GM19099 (cell line): ENCODE results near the gene SAT2.
A peak's percentile ranks its signal among the peaks of the same experiment; 100 is the strongest.

Experiments used
- POLR2A ChIP-seq: IDR thresholded peaks from 3 replicates; pipeline ENCODE4 v1.6.1; 2011; ENCODE audit warnings: low read depth; ENCODE audit not compliant: insufficient read length; ENCODE audit errors: extremely low read depth

The SAT2 gene

DNA sequence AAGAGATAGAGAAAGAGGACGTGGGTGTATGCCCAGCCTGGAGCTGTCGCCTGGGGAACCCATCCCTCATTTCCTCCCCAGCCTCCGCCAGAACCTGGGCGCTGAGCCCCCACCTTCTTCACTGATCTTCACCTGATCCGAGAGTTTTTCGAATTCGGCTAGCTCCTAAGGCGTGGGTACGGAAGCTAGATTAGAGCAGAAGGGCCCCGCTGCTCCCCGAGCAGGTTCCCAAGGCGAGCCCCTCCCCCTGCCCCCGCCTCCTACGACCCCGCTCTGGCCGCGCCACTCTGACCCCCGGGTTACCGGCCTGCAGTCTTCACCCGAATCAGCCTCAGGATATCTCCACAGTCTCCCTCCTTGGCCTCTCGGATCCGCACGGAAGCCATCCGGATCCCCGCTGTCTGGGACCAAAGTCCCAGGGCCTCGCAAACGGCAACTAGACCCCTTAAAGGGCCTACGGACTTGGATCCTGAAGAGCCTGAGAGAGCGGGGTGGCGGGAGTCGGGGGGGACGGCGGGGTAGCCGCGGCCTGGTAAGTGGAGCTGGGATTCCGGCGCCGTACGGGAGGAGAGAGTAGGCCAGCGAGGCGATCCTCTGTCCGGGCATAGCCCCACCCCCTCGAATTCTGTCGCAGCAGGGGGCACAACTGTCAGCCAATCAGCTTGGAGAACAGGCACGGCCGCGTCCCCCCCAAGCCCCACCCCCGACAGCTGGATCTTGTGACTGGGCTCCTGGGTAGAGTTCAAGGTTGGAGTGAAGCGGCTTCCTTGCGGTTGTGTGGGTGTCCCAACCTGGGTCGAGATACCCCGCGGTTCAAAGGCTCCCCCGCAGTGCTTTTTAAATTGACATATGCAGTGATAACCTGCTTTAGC is at the start of gene SAT2:
Gene SAT2, minus strand, starts transcription at position 572 of the 872 bp plus-strand sequence. Its CDS starts 186 bp downstream, at position 386.
- TF ChIP-seq POLR2A = peak; percentile 76

DNA sequence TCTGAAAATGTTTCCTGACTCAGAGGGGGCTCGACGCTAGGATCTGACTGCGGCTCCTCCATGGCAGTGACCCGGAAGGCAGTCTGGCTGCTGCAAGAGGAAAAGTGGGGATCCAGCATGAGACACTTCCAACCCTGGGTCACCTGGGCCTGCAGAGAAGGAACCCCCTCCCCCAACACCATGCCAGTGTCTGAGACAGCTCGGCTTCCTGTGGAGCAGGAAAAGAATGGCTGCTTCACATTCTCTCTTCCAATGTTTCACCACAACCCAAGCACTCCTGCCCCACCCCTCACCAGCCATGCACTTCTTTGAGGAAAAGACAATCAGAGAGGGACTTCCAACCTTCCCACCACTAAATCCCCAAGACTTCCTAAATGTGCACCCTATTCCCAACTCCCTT is 48.9 kb upstream of the SAT2 start:
- no peak for TF ChIP-seq POLR2A

DNA sequence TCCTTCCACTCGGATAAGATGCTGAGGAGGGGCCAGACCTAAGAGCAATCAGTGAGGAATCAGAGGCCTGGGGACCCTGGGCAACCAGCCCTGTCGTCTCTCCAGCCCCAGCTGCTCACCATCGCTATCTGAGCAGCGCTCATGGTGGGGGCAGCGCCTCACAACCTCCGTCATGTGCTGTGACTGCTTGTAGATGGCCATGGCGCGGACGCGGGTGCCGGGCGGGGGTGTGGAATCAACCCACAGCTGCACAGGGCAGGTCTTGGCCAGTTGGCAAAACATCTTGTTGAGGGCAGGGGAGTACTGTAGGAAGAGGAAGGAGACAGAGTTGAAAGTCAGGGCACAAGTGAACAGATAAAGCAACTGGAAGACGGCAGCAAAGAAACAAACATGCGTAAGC is 47.3 kb upstream of the SAT2 start:
- no peak for TF ChIP-seq POLR2A

DNA sequence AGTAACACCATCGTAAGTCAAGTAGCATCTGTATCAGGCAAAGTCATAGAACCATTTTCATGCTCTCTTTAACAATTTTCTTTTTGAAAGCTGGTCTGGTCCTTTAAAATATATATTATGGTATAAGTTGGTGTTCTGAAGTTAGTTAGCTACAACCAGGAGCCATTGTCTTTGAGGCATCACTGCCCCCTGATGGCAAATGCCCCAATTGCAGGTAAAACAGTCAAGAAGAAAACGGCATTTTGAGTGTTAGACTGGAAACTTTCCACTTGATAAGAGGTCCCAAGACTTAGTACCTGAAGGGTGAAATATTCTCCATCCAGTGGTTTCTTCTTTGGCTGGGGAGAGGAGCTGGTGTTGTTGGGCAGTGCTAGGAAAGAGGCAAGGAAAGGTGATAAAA is 45.6 kb upstream of the SAT2 start:
- no peak for TF ChIP-seq POLR2A

DNA sequence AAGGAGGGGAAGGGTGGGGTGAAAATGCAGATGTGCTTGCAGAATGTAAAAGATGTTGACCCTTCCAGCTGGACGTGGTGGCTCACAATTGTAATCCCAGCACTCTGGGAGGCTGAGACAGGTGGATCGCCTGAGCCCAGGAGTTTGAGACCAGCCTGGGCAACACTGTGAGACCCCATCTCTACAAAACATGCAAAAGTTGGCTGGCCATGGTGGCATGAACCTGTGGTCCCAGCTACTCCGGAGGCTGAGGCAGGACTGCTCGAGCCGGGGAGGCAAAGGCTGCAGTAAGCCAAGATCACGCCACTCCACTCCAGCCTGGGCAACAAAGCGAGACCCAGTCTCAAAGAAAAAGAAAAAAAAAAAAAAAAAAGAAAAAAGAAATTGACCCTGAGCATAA is 40.9 kb upstream of the SAT2 start:
- TF ChIP-seq POLR2A = no peak

DNA sequence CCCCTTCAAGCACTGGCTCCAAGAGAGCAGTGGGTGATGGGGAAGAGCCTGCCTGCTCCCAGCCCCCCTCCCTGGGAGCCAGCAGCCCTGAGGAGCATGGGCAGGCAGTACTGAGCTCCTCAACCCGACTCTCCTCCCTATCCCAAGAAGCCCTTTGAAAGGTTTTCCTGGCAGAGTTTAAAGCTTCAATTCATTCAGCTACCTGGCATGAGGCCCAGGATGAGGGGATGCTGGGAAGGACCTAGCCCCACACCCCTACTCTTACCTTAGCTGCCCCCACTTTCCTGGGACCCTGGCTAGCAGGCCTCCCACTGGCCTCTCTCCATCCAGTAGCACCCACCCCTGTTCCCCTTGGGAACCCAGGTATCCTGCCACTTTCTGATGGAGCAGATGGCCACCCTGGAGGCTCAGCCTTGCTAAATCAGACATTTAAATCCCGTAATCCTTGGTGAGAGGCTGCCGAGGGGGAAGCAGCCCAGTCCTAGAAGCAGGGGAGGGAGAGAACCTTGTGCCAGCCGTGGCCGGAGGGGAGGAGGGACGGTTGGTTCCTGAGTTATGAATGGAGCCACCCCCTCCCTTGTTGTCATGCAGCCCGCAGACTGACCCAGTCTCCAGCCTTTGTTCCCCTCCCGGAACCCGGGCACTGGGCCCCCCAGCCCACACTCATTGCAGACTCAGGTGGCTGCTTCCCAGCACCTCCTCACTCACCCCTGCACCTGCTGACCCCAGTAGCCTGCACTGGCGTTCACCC is 40.2 kb upstream of the SAT2 start:
- no peak for TF ChIP-seq POLR2A

DNA sequence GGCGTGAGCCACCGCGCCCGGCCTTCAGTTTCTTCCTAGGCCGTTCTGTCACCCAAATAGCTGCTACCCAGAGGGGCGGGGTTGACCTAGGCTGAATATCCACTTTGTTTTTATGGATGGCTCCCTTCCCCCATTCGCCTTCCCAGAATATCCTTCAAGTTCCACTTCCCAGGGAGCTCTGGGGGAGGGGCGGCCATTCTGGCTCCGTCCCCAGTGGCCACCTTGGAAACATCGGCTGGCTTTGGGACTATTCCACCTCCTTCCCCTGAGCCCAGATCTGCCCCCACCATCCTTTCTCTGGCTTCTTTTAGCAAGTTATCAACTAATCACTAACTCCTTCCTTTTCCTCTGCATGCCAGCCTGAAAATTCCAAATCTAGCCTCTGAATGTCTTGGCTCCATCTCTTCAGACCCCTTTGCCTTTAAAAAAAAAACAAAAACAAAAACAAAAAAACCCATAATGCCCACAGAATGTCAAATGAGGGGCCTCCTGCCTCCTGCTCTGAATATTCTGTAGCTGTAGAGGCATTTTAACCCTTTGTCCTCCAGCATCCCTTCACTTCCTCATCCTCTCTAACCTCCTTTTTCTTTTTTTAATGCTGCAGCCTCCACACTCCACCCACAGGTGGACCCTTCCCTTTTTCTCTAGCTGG is 29.5 kb upstream of the SAT2 start:
- TF ChIP-seq POLR2A = no peak

DNA sequence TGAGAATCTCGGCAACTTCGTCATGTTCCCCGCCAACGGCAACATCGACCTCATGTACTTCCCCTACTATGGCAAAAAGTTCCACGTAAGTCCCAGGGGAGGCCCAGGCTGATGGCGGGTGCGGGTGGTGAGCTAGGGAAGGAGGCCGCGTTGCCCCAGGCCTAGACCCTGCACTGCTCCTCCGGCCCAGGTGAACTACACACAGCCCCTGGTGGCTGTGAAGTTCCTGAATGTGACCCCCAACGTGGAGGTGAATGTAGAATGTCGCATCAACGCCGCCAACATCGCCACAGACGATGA is 27.9 kb upstream of the SAT2 start:
- no peak for TF ChIP-seq POLR2A

DNA sequence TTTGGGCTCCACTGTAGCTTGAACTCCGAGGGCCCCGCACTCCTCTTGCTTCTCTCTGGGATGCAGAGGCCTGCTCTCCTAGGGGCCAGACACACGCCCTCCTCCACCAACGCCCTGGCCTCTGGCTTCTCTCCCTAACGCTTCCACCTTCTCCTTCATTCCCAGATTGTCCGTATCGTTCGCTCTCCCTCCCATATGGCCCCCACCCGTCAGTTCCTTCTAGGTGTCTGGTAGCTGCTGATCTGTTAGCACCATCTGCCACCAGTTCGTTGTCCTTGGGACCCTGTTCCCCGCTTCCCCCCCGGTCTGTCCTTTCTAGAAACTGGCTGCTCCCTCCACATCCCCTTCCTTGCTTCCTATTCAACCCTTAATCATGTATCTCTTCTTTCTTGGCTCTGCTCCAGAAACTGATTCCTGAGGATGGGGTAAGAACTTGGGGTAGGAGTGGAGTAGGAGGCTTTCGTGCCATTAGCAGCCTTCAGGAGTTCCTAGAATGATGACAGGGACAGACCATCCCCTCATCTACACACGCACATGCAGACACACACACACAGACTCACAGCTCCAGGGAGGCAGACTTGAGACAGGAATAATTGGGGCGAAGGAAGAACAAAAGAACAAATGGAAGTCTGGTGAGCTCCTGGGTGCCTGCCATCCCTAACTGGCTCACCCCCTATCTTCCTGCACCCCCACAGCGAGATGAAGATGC is 27.4 kb upstream of the SAT2 start:
- TF ChIP-seq POLR2A = no peak

DNA sequence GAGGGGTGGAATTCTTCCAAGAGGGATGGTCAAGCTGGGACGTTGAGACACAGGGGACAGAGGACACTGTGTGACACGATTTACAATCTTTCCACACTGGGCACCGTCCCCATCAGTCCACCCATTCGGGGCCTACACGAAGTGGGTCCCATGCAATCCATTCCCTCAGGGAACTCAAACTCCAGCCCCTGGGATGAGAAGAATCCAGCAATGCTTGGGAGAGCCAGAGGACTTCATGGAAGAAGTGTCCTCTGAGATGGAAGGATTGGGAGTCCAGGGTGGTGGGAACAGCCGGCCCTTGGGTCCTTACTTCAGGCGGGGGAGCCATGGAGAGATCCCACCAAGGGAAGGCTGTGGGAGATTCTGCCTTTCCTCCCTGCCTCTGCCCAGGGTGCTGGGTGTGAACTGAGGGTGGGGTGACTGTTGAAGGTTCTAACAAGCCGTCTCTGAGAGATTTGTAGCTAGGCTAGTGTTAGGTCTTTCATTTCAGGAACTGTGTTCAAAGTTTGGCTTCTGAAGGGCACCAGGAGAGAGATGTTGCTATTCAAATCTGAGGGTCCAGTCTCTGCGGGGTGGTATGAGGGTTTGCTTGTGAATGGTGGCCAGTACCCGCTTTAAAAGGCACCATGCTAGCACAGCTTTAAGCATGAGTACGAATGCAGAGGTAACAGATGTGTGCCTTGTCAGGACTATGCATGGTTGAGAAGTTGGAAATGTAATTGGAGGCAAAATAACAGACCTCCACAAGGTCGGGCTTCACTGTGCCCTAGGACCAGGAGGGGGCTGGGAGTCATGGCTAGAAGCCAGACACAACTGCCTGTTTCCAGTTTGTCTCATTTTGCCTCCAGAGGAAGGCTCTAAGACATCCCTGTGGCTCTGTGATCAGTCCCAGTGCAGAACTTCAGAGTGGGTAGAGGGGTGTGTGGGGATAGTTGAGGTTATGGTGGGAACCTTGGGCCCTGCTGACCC is 25.1 kb upstream of the SAT2 start:
- no peak for TF ChIP-seq POLR2A

DNA sequence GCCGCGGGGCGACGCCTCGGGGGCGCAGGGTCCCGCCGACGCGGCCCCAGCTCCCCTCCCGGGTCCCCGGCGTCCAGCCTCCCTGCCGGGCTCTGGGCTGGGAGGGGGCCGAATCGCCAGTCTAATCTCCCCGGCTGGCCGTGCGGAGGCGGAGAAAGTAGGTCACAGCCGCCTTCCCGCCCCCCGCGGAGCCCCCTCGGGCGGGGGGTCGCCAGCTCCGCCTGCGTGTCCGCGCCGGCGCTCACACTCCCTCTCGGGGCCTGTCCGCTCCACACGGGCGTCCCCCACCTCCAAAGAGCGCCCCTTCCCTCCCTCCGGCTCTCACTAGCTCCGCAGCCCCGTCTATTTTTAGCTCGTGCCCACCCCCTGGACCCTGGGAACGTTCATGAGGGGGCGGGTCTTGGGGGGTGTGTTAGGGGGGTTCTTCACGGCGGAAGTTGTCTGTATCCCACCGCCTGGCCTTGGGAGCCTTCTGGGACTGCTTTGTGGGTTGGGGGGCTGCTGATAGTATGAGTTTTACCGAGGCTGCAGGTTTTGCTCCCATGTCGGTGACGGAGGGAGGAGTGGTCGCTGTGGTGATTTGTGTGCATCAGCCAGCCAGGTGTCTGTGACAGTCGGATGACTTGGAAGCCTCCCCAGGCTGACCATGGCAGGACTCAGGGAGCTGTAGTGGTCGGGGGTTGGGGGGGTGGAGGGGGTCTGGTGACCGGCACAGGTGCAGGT is 24.2 kb upstream of the SAT2 start:
- no peak for TF ChIP-seq POLR2A

DNA sequence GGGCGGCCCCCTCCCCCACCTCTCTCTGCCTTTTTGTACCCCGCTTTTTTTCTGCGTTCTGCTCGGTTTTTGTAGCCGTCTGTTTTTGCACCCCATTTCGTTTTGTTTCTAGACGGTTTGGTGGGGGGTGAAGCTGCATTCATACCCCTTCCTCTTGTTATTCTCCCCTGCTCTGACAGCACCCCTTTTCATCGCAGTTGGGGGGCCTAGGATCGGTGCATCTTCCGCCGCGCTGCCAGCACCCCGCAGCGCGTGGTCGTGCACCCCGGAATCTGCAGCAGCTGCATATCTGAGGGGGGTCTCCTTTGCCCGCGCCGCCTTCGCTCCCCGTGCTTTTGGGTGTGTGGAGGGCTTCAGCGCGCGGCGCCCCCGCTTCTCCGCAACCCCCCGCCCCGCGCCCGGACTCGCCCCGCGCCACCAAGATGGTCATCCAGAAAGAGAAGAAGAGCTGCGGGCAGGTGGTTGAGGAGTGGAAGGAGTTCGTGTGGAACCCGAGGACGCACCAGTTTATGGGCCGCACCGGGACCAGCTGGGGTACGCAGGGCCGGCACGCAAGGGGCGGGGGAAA is 23.6 kb upstream of the SAT2 start:
- no peak for TF ChIP-seq POLR2A

DNA sequence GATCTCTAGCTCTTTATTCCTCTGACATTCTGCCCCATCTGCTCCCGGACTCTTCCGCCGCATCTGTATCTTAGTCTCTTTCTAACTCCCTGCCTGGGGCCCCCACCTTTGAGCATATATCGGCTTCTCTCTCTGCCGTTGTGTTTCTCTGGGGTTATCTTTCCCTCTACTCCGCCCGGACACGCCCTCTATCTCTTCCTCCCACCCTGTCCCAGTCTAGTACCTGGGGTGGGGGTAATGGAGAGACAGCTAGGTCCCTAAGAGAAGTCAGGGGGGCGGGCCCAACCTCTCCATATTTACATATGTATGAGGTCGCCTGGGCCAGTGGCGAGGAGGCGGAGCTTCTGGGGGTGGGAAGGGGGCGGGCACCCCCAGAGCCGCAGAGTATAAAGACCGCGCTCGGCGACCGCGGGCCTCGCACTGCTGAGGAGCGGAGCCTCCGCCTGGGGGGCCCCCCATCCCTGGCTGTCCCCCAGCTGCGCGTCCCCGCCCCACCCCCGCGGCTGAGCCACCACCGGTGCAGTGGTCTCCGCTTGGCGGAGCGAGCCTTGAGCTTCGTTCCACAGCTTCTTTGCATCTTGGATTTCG is 23.0 kb upstream of the SAT2 start, which contains the start of gene ATP1B2:
Gene ATP1B2, plus strand, starts transcription at position 418 of the 588 bp plus-strand sequence. CDS start 593 bp downstream, outside the sequence.
- TF ChIP-seq POLR2A = peak; percentile 20
